Esophagus (tissue), 2 donors: ENCODE data around the gene TGFB1I1. TPM values are rescaled to one million over a fixed set of nuclear protein-coding genes. Genes with fewer than 3 reads are reported as not detected.
"Not testable (repeated sequence)": the region's sequence is repeated elsewhere in the genome, so short reads cannot be mapped to it uniquely, and the experiment has no call there.

Experiments
- H3K27ac ChIP-seq, 2 donors: one replicate each; pipeline ENCODE4 v1.5.1; 2013; ENCODE audit warnings: low read depth in 2 of 2, mild to moderate bottlenecking in 2 of 2, inconsistent platforms in 1 of 2, low read length in 1 of 2, moderate library complexity in 1 of 2
- H3K27me3 ChIP-seq, 2 donors: one replicate each; pipeline ENCODE4 v1.6.1; 2013; ENCODE audit warnings: low read length in 2 of 2, control low read depth in 1 of 2, mild to moderate bottlenecking in 1 of 2; ENCODE audit not compliant: insufficient read depth in 2 of 2, control insufficient read depth in 1 of 2
- H3K36me3 ChIP-seq, 2 donors: one replicate each; pipeline ENCODE4 v1.6.1; 2013; ENCODE audit warnings: low read length in 1 of 2; ENCODE audit not compliant: control insufficient read depth in 2 of 2, insufficient read depth in 2 of 2
- H3K4me1 ChIP-seq, 2 donors: one replicate each; pipeline ENCODE4 v1.6.1; 2013; ENCODE audit warnings: low read length in 1 of 2; ENCODE audit not compliant: control insufficient read depth in 2 of 2, insufficient read depth in 2 of 2
- H3K4me3 ChIP-seq, 2 donors: one replicate each; pipeline ENCODE4 v1.5.1; 2013; ENCODE audit warnings: low read length in 2 of 2, mild to moderate bottlenecking in 2 of 2, low read depth in 1 of 2, moderate library complexity in 1 of 2
- H3K9me3 ChIP-seq, 2 donors: one replicate each; pipeline ENCODE4 v1.6.1; 2013; ENCODE audit warnings: mild to moderate bottlenecking in 2 of 2, low read depth in 1 of 2, low read length in 1 of 2, moderate library complexity in 1 of 2; ENCODE audit not compliant: control insufficient read depth in 2 of 2, insufficient read depth in 1 of 2
- WGBS, 2 donors: extraction: QIAGEN DNeasy Blood & Tissue Kit; methylation state at CpG; one replicate each; pipeline ENCODE4 v1.1.7; 2013; 5-methylcytosine and 5-hydroxymethylcytosine counted together
- polyA plus RNA-seq, 2 donors: library from polyadenylated mRNA; stranded (reverse); fragments of 200-250 nt; gene quantifications; one replicate each; pipeline ENCODE4 v1.2.3, GENCODE V29; 2013
- donor health status: healthy with polysubstance abuse.
- donor health status: Bipolar disorder and iron deficiency.

The TGFB1I1 gene
- polyA plus RNA-seq, 2 donors = 13.5 to 28.2 TPM

DNA sequence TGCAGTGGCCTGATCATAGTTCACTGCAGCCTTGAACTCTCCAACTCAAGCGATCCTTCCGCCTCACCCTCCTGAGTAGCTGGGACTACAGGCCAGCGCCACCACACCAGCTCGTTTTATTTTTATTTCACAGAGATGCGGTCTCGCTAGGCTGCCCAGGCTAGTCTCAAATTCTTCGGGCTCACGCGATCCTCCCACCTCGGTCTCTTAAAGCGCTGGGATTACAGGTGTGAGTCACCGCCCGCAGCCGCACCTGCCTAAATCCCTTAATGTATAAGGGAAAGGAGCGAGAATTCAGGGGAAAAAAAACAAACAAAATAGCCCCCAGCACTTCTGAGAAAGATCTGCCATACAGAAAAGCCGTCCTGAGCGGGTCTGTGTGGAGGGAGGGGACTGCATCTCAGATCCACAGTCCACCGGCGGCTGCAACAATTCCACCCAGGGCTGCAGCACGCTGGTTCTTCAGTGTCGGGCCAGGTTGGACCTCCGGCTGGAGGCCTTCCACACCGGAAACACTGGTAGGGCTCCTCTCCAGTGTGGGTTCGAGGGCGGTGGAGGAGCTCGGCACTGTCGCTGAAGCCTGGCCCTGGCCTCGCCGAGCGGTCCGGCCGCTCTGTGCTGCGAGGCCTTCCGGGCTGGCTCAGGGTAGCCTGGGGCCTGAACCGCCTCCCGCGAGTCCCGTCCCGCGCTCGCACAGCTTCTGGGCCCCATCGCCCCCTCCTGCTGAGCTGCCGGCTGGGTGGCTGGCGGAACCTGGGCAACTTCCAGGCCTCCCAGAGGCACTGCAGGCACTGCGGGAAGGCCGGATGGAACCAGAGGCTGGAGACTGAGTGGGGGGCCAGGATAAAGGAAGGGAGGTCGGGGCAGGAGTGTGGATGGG, 36.4 kb upstream of the TGFB1I1 start:
- 65 to 70% methylated on average over 45 to 47 of the region's 47 CpGs for WGBS, 2 donors
- Histone ChIP-seq H3K4me3 (no peak overlapping the region), H3K27ac (no peak overlapping the region), H3K9me3 (no peaks in the 10 kb centered on the region), H3K36me3 (no peaks in the 10 kb centered on the region), H3K27me3 (no peaks in the 10 kb centered on the region), H3K4me1 (peaks cover 0 to 7% of the 10 kb centered on the region in 2 donors)

DNA sequence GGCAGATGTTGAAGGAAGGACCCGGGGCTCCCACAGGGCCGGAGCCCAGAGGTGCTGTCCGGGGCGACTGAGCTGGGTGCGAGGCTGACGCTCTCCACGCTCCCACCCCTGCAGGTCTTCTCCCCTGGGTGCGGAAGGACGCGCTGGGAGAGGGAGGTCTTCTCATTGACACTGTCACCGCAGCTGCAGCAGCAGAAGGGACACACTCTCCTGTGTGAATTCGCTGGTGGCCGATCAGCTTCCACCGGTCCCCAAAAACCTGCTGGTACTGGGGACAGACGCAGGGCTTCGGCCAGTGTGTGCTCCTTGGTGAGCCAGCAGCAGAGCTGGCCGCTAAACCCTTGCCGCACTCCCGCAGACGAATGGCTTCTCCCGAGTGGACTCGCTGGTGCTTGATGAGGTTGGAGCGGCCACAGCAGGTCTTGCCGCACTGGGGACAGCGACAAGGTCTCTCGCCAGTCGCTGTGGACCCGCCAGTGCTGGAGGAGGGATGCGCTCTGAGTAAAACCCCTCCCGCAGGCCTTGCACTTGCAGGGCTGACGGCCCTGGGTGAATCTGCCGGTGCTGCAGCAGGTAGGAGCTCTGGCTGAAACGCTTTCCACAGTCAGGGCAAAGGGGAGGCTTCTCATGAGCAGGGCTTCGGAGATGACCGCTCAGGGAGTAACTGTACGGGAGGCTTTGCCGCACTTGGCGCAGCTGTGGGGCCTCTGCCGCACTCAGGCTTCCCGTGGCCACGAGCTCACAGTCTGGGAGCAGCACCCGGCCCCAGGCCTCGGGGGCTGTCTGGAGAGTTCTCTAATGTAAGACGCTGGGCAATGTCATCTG, 35.5 kb upstream of the TGFB1I1 start:
- Histone ChIP-seq H3K27ac (no peak overlapping the region), H3K9me3 (no peaks in the 10 kb centered on the region), H3K4me1 (peaks cover 0 to 7% of the 10 kb centered on the region in 2 donors), H3K4me3 (no peak overlapping the region), H3K36me3 (no peaks in the 10 kb centered on the region), H3K27me3 (no peaks in the 10 kb centered on the region)
- WGBS, 2 donors = 93 to 94% methylated on average over 36 to 44 of the region's 44 CpGs

DNA sequence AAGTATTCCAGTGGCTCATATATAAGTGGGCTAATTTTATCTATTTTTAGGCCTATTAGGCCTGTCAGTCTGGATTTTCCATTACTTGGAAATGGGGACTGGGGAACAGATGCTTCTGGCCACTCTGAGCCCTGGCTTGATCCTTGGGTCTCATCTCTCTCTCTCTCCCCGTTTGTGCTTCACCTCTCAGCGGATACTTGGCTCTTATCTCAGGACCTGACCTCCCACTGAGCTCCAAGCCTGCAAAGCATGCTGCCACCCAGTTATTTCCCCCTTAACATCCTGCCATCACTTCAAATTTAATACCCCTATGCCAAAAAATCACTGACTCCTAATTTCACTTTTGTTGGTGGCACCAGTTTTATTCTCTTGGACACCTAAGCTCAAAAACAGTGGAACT, 33.5 kb upstream of the TGFB1I1 start:
- Histone ChIP-seq H3K9me3 (no peaks in the 10 kb centered on the region), H3K4me1 (peaks cover 0 to 7% of the 10 kb centered on the region in 2 donors), H3K4me3 (no peak overlapping the region), H3K27ac (no peak overlapping the region), H3K27me3 (no peaks in the 10 kb centered on the region), H3K36me3 (no peaks in the 10 kb centered on the region)
- 65 to 78% methylated on average over 2 of the region's 2 CpGs for WGBS, 2 donors

DNA sequence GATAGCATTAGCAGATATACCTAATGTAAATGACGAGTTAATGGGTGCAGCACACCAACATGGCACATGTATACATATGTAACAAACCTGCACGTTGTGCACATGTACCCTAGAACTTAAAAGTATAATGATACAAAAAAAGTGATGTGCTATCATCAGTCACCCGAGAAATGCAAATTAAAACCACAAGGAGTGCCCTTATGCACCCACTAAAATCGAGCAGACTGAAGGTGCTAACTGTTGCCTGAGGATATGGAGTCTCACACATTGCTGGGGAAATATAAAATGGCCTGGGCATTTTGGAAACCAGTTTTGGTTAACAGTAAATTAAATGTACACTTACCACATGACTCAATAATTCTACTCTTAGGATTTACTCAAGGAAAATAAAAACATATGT, 32.9 kb upstream of the TGFB1I1 start:
- H3K27ac ChIP-seq, H3K9me3 ChIP-seq, H3K36me3 ChIP-seq, H3K27me3 ChIP-seq, H3K4me3 ChIP-seq, H3K4me1 ChIP-seq: not testable (repeated sequence)
- 43 to 48% methylated on average over 3 of the region's 4 CpGs for WGBS, 2 donors

DNA sequence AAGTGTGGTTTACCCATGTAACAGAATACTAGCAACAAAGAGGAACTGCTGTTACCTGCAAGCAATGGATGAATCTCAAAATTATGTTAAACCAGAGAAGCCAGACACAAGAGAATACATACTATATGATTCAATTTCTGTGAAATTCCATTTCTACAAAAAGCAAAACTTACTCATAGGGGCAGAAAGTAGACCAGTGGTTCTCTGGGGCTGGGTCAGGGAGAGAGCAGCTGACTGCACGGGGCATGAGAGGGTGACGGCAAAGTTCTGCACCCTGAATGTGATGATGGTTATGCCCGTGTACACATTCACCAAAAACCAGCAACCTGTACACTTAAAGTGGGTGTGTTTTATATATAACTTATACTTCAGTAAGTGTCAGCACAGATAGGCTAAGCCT, 32.4 kb upstream of the TGFB1I1 start:
- Histone ChIP-seq H3K4me3 (no peak overlapping the region), H3K27ac (no peak overlapping the region), H3K36me3 (no peaks in the 10 kb centered on the region), H3K4me1 (peaks cover 0 to 7% of the 10 kb centered on the region in 2 donors), H3K27me3 (no peaks in the 10 kb centered on the region), H3K9me3 (no peaks in the 10 kb centered on the region)
- WGBS, 2 donors = 76 to 80% methylated on average over 3 of the region's 3 CpGs

DNA sequence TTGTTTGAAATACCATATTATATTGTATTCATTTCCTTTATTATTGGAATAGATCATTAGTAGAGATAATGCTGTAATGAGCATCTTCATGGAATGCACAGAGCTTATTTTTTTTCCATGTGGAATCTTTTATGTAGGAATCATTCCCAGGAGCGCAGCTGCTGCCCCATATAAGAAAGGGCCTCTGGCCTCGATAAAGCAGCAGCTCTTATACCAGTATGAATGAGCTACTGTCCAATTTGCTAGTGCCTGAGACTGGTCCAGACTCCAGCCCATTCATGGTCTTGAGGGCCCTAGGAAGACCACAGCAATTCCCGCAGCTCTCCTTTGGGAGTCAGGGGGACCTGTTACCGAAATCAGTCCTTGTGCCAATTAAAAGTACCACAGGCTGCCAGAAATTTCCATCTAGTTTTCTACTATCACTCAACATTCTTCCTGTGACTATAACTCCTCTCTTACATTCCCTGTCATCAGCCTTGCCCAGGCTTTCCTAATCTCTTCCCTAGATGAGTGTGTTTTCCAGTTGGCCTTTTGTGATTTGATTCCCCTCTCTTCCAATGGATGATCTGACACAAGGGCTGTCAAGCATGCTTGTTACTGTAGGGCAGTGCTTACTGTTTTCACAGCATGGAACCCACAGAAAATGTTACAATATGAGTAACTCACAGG, 31.3 kb upstream of the TGFB1I1 start:
- WGBS, 2 donors = 66 to 71% methylated on average over 4 of the region's 4 CpGs
- H3K9me3 ChIP-seq = no peaks in the 10 kb centered on the region
- H3K4me1 ChIP-seq = peaks cover 0 to 4% of the 10 kb centered on the region in 2 donors
- H3K27me3 ChIP-seq = no peaks in the 10 kb centered on the region
- no peak overlapping the region for H3K27ac ChIP-seq
- H3K4me3 ChIP-seq = no peak overlapping the region
- H3K36me3 ChIP-seq = no peaks in the 10 kb centered on the region

DNA sequence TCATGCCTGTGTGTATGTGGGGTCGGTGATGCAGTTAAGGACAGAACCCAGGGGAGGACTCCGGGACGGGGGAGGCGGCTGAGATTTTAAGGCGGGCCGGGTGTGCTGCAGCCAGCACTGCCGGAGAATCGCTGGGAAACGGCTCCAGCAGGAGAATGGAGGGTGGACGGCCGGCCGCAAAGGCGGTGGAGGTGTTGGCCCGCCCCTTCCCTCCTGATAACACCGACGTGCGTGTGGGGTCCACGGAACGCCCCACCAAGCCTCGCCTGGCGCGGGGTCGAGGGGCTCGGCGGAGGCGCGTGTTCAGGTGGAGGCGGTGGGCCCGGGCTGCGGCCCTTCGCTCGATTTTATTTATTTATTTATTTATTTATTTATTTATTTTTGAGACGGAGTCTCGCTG, 30.0 kb upstream of the TGFB1I1 start:
- Histone ChIP-seq H3K4me1 (no peaks in the 10 kb centered on the region), H3K9me3 (no peaks in the 10 kb centered on the region), H3K4me3 (no peak overlapping the region), H3K27ac (no peak overlapping the region), H3K27me3 (no peaks in the 10 kb centered on the region), H3K36me3 (no peaks in the 10 kb centered on the region)
- WGBS, 2 donors = 57 to 71% methylated on average over 34 of the region's 34 CpGs

DNA sequence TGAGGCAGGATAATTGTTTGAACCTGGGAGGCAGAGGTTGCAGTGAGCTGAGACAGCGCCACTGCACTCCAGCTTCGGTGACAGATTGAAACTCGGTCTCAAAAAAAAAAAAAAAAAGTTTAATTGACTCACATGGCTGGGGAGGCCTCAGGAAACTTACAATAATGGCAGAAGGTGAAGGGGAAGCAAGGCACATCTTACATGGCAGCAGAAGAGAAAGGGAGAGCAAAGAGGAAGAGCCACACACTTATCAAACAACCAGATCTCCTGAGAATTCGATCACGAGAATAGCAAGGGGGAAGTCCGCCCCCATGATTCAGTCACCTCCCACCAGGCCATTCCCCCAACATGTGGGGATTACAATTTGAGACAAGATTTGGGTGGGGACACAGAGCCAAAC, 26.0 kb upstream of the TGFB1I1 start:
- H3K9me3 ChIP-seq, H3K27ac ChIP-seq, H3K4me3 ChIP-seq, H3K36me3 ChIP-seq, H3K27me3 ChIP-seq, H3K4me1 ChIP-seq: not testable (repeated sequence)
- 74 to 77% methylated on average over 6 of the region's 6 CpGs for WGBS, 2 donors

DNA sequence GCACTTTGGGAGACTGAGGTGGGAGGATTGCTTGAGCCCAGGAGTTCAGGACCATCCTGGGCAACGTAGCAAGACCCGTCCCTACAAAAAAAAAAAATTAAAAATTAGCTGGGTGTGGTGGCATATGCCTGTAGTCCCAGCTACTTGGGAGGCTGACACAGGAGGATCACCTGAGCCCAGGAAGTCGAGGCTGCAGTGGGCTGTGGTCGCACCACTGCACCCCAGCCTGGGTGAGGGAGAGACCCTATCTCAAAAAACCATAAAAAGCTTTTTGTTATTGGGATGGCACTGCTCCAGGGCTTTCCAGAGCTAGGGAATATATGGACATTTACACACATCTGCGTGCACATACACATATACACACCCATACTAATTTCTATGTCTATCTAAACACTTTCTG, 20.8 kb upstream of the TGFB1I1 start:
- Histone ChIP-seq H3K9me3 (no peaks in the 10 kb centered on the region), H3K27ac (no peak overlapping the region), H3K4me3 (no peak overlapping the region), H3K4me1 (peaks cover 7 to 14% of the 10 kb centered on the region in 2 donors), H3K27me3 (no peaks in the 10 kb centered on the region), H3K36me3 (no peaks in the 10 kb centered on the region)
- WGBS, 2 donors = 68 to 71% methylated on average over 5 of the region's 5 CpGs
